GM12892 (cell line): Measurements from ENCODE around the gene MAP2K3.

Experiments used
- POLR2A ChIP-seq: IDR thresholded peaks from 2 replicates; pipeline ENCODE4 v1.6.1; 2011; ENCODE audit warnings: low read depth, low read length, control low read depth
- POLR2AphosphoS5 ChIP-seq: IDR thresholded peaks from 2 replicates; pipeline ENCODE4 v1.6.1; 2011; ENCODE audit warnings: low read depth, low read length, control low read depth

DNA sequence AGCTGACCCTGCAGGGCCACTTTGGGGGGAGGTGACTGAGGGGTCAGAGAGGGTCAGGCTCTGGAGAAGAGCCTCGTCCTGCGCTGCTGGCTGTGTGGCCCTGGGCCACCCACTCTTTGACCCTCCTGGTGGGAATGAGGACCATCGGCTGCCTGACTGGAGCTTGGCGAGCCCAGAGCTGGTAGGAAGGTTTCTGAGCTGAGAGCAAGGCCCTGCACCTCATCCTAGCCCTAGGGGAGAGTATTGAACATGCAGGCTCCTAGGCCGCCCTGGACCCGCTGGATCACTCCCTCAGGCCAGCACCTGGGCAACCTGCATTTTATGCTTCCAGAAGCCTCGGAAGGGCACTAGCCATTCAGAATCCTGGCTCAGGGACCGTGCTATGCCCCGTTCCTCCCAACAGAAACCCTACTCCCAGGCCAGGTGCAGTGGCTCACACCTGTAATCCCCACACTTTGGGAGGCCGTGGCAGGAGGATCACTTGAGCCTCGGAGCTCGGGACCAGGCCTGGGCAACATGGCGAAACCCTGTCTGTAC, 14.5 kb downstream of the MAP2K3 start:
- no peak for TF ChIP-seq POLR2AphosphoS5
- TF ChIP-seq POLR2A: no peak
